ENCODE data around the gene FHIP2A.
"Not testable (repeated sequence)": the region's sequence is repeated elsewhere in the genome, so short reads cannot be mapped to it uniquely, and the experiment has no call there.

Gene FHIP2A

GRCh38 chr10:114831186-114831867 is 9.7 kb downstream of the FHIP2A start:
- H3K4me3 ChIP-seq (ENCODE audit: low read depth, low read length) = no peak overlapping the region
- no peak for TF ChIP-seq CTCF (IDR thresholded peaks at IDR 0.05; ENCODE audit: low read depth, low read length)
- H3K27ac ChIP-seq = no peak overlapping the region
- no peaks in the 10 kb centered on the region for H3K27me3 ChIP-seq (ENCODE audit: insufficient read depth, low read depth, severe bottlenecking)
- peaks cover 30% of the 10 kb centered on the region for H3K36me3 ChIP-seq
- H3K9me3 ChIP-seq (ENCODE audit: severe bottlenecking) = no peaks in the 10 kb centered on the region
- no peak for DNase-seq

- Histone ChIP-seq H3K9me3 (ENCODE audit: severe bottlenecking) (no peaks in the 10 kb centered on the region), H3K27ac (no peak overlapping the region), H3K36me3 (peaks cover 50% of the 10 kb centered on the region), H3K27me3 (ENCODE audit: insufficient read depth, low read depth, severe bottlenecking) (no peaks in the 10 kb centered on the region), H3K4me3 (ENCODE audit: low read depth, low read length) (no peak overlapping the region)
- DNase-seq = no peak
- no peak for TF ChIP-seq CTCF (IDR thresholded peaks at IDR 0.05; ENCODE audit: low read depth, low read length)
Observed at GRCh38 chr10:114837690-114838089, 16.1 kb downstream of the FHIP2A start.

GRCh38 chr10:114839901-114840300 is 18.3 kb downstream of the FHIP2A start:
- no peaks in the 10 kb centered on the region for H3K27me3 ChIP-seq (ENCODE audit: insufficient read depth, low read depth, severe bottlenecking)
- no peak for DNase-seq
- H3K9me3 ChIP-seq (ENCODE audit: severe bottlenecking) = no peaks in the 10 kb centered on the region
- no peak for TF ChIP-seq CTCF (IDR thresholded peaks at IDR 0.05; ENCODE audit: low read depth, low read length)
- no peak overlapping the region for H3K27ac ChIP-seq
- no peak overlapping the region for H3K4me3 ChIP-seq (ENCODE audit: low read depth, low read length)
- H3K36me3 ChIP-seq = peaks cover 55% of the 10 kb centered on the region

- TF ChIP-seq CTCF (IDR thresholded peaks at IDR 0.05; ENCODE audit: low read depth, low read length) = no peak
- Histone ChIP-seq H3K9me3 (ENCODE audit: severe bottlenecking) (no peaks in the 10 kb centered on the region), H3K4me3 (ENCODE audit: low read depth, low read length) (no peak overlapping the region), H3K27me3 (ENCODE audit: insufficient read depth, low read depth, severe bottlenecking) (no peaks in the 10 kb centered on the region), H3K27ac (no peak overlapping the region), H3K36me3 (peaks cover 61% of the 10 kb centered on the region)
- DNase-seq = no peak
Observed at GRCh38 chr10:114845978-114846693, 24.6 kb downstream of the FHIP2A start.

GRCh38 chr10:114847517-114847916 is 25.9 kb downstream of the FHIP2A start:
- DNase-seq; H3K27me3 ChIP-seq (ENCODE audit: insufficient read depth, low read depth, severe bottlenecking); H3K9me3 ChIP-seq (ENCODE audit: severe bottlenecking); H3K4me3 ChIP-seq (ENCODE audit: low read depth, low read length); H3K27ac ChIP-seq: not testable (repeated sequence)
- peaks cover 63% of the 10 kb centered on the region for H3K36me3 ChIP-seq

GRCh38 chr10:114849674-114850073 is 28.1 kb downstream of the FHIP2A start:
- no peaks in the 10 kb centered on the region for H3K9me3 ChIP-seq (ENCODE audit: severe bottlenecking)
- no peak for DNase-seq
- TF ChIP-seq CTCF (IDR thresholded peaks at IDR 0.05; ENCODE audit: low read depth, low read length) = no peak
- peaks cover 53% of the 10 kb centered on the region for H3K36me3 ChIP-seq
- no peaks in the 10 kb centered on the region for H3K27me3 ChIP-seq (ENCODE audit: insufficient read depth, low read depth, severe bottlenecking)
- no peak overlapping the region for H3K27ac ChIP-seq
- no peak overlapping the region for H3K4me3 ChIP-seq (ENCODE audit: low read depth, low read length)
